ENCODE results near the gene PEMT.

The PEMT gene

DNA sequence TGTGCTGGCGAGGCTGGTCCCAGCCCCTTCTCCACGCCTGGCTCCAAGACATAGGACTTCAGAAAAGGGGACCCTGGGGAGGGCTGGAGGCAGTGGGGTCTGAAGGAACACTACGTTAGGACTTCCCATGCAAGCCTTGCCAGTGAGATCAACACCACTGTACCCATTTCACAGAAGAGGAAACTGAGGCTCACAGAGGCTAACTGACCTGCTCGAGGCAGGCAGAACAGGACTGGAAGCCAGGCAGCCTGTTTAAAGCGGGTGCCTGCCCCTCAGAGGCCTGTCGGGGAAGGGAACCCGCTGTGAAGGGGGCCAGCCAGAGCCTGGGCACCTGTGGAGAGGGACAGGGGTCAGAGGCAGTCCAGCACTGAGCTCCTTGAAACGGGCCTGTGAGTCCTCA lies 32.3 kb downstream of the PEMT start:
- H2AK5ac ChIP-seq (ENCODE audit: low read length) = no peak overlapping the region
- H3K23ac ChIP-seq (ENCODE audit: low read length) = no peak overlapping the region
- no peaks in the 10 kb centered on the region for H3K27me3 ChIP-seq (ENCODE audit: insufficient read depth, low read length)
- H3K79me2 ChIP-seq (ENCODE audit: control insufficient read depth, insufficient read depth, low read length, poor library complexity) = no peaks in the 10 kb centered on the region
- no CpG with 5 or more reads among the region's 8 CpGs for WGBS (ENCODE audit: extremely low coverage, insufficient coverage, insufficient read length)
- no peaks in the 10 kb centered on the region for H3K9me3 ChIP-seq (ENCODE audit: insufficient read depth, low read depth, low read length)
- H4K12ac ChIP-seq (ENCODE audit: low read depth, low read length) = no peak overlapping the region
- no peak overlapping the region for H3K4ac ChIP-seq (ENCODE audit: low read depth, low read length)
- H2AFZ ChIP-seq (ENCODE audit: insufficient read depth, low read length, poor library complexity) = no peak overlapping the region
- H3K79me1 ChIP-seq (ENCODE audit: low read length) = no peaks in the 10 kb centered on the region
- no peak overlapping the region for H4K91ac ChIP-seq (ENCODE audit: low read depth, low read length)
- DNase-seq = no peak
- no peak overlapping the region for H3K27ac ChIP-seq (ENCODE audit: low read depth, low read length)
- H2BK12ac ChIP-seq (ENCODE audit: low read length) = no peak overlapping the region
- H4K8ac ChIP-seq (ENCODE audit: low read depth, low read length) = no peak overlapping the region
- H2BK120ac ChIP-seq (ENCODE audit: insufficient read depth, low read length, poor library complexity) = no peak overlapping the region
- H3K36me3 ChIP-seq (ENCODE audit: control insufficient read depth in 1 of 2, insufficient read depth in 2 of 2, low read length in 2 of 2) = no peaks in the 10 kb centered on the region
- H3K14ac ChIP-seq (ENCODE audit: low read length) = no peak overlapping the region
- H3K4me2 ChIP-seq (ENCODE audit: low read length) = no peak overlapping the region
- H2BK5ac ChIP-seq (ENCODE audit: low read depth, low read length, poor library complexity) = no peak overlapping the region
- H3K4me1 ChIP-seq (ENCODE audit: control insufficient read depth in 1 of 2, insufficient read depth in 2 of 2, low read length in 2 of 2) = no peaks in the 10 kb centered on the region
- H3K4me3 ChIP-seq (ENCODE audit: low read depth, low read length) = no peak overlapping the region
- H3K9ac ChIP-seq (ENCODE audit: low read length) = no peak overlapping the region
- no peak overlapping the region for H3K18ac ChIP-seq (ENCODE audit: low read length)

DNA sequence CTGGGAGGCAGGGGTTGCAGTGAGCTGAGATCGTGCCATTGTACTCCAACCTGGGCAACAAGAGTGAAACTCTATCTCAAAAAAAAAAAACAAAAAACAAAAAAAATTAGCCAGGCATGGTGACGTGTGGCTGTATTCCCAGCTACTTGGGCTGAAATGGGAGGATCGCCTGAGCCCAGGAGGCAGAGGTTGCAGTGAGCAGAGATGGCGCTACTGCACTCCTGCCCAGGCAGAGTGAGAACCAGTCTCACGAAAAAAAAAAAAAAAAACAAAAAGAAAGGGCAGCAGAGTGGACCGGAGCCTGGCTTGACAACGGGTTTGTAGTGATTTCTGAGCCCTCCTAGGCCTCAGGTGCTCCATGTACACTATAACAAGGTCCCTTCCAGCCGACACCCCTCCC lies 33.1 kb downstream of the PEMT start:
- DNase-seq = no peak
- Histone ChIP-seq H3K4ac (ENCODE audit: low read depth, low read length) (no peak overlapping the region), H4K8ac (ENCODE audit: low read depth, low read length) (no peak overlapping the region), H3K79me2 (ENCODE audit: control insufficient read depth, insufficient read depth, low read length, poor library complexity) (no peaks in the 10 kb centered on the region), H2AK5ac (ENCODE audit: low read length) (no peak overlapping the region), H2BK12ac (ENCODE audit: low read length) (no peak overlapping the region), H3K23ac (ENCODE audit: low read length) (no peak overlapping the region), H3K14ac (ENCODE audit: low read length) (no peak overlapping the region), H3K9ac (ENCODE audit: low read length) (no peak overlapping the region), H2AFZ (ENCODE audit: insufficient read depth, low read length, poor library complexity) (no peak overlapping the region), H2BK5ac (ENCODE audit: low read depth, low read length, poor library complexity) (no peak overlapping the region), H3K18ac (ENCODE audit: low read length) (no peak overlapping the region), H3K27ac (ENCODE audit: low read depth, low read length) (no peak overlapping the region), H3K4me3 (ENCODE audit: low read depth, low read length) (no peak overlapping the region), H3K36me3 (ENCODE audit: control insufficient read depth in 1 of 2, insufficient read depth in 2 of 2, low read length in 2 of 2) (no peaks in the 10 kb centered on the region), H4K91ac (ENCODE audit: low read depth, low read length) (no peak overlapping the region), H3K4me1 (ENCODE audit: control insufficient read depth in 1 of 2, insufficient read depth in 2 of 2, low read length in 2 of 2) (no peaks in the 10 kb centered on the region), H4K12ac (ENCODE audit: low read depth, low read length) (no peak overlapping the region), H3K9me3 (ENCODE audit: insufficient read depth, low read depth, low read length) (no peaks in the 10 kb centered on the region), H2BK120ac (ENCODE audit: insufficient read depth, low read length, poor library complexity) (no peak overlapping the region), H3K4me2 (ENCODE audit: low read length) (no peak overlapping the region), H3K79me1 (ENCODE audit: low read length) (no peaks in the 10 kb centered on the region), H3K27me3 (ENCODE audit: insufficient read depth, low read length) (no peaks in the 10 kb centered on the region)
- WGBS (ENCODE audit: extremely low coverage, insufficient coverage, insufficient read length) = no CpG with 5 or more reads among the region's 8 CpGs

DNA sequence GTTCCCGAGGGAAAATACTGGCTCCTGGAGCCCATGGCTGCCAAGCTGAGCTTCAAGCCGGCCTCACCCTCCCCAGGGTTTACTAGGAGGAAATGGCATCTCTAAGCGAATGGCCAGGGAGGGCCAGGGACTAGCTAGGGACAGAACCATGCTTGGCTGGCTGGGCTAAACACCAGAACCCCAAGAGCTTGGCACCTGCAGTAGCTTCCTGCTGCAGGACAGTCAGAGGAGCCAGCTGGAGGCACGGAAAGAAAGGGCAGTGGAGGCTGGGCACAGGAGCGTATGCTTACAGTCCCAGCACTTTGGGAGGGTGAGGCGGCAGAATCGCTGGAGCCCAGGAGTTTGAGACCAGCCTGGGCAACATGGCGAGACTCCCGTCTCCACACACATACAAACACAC lies 33.7 kb downstream of the PEMT start:
- Histone ChIP-seq H3K14ac (ENCODE audit: low read length) (no peak overlapping the region), H4K91ac (ENCODE audit: low read depth, low read length) (no peak overlapping the region), H3K18ac (ENCODE audit: low read length) (no peak overlapping the region), H2BK5ac (ENCODE audit: low read depth, low read length, poor library complexity) (no peak overlapping the region), H3K27ac (ENCODE audit: low read depth, low read length) (no peak overlapping the region), H2AK5ac (ENCODE audit: low read length) (no peak overlapping the region), H4K8ac (ENCODE audit: low read depth, low read length) (no peak overlapping the region), H3K4me1 (ENCODE audit: control insufficient read depth in 1 of 2, insufficient read depth in 2 of 2, low read length in 2 of 2) (no peaks in the 10 kb centered on the region), H4K12ac (ENCODE audit: low read depth, low read length) (no peak overlapping the region), H3K4ac (ENCODE audit: low read depth, low read length) (no peak overlapping the region), H3K27me3 (ENCODE audit: insufficient read depth, low read length) (no peaks in the 10 kb centered on the region), H2AFZ (ENCODE audit: insufficient read depth, low read length, poor library complexity) (no peak overlapping the region), H3K79me1 (ENCODE audit: low read length) (no peaks in the 10 kb centered on the region), H2BK12ac (ENCODE audit: low read length) (no peak overlapping the region), H3K4me2 (ENCODE audit: low read length) (no peak overlapping the region), H3K23ac (ENCODE audit: low read length) (no peak overlapping the region), H2BK120ac (ENCODE audit: insufficient read depth, low read length, poor library complexity) (no peak overlapping the region), H3K79me2 (ENCODE audit: control insufficient read depth, insufficient read depth, low read length, poor library complexity) (no peaks in the 10 kb centered on the region), H3K9ac (ENCODE audit: low read length) (no peak overlapping the region), H3K4me3 (ENCODE audit: low read depth, low read length) (no peak overlapping the region), H3K36me3 (ENCODE audit: control insufficient read depth in 1 of 2, insufficient read depth in 2 of 2, low read length in 2 of 2) (no peaks in the 10 kb centered on the region), H3K9me3 (ENCODE audit: insufficient read depth, low read depth, low read length) (no peaks in the 10 kb centered on the region)
- WGBS (ENCODE audit: extremely low coverage, insufficient coverage, insufficient read length) = no CpG with 5 or more reads among the region's 9 CpGs
- DNase-seq = no peak

DNA sequence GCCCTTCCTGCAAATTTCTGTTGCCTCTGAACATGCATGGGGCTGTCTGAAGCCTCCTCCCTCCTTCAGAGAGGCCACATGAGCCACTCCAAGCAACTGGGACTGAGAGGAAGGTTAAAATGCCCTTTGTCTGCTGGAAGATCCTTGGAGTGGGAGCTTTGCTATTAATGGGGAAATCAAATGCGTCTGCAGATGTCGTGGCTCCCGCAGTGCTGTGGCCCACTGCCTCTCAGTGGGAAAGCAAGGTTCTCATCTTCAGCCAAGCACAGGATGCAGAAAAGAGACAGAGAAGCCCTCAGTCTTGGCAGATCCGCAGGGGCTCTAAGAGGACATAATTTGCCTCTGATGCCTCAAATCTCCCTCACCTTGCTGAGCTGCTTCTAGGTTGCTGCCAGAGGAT lies 34.8 kb downstream of the PEMT start:
- Histone ChIP-seq H3K9ac (ENCODE audit: low read length) (no peak overlapping the region), H3K79me1 (ENCODE audit: low read length) (no peaks in the 10 kb centered on the region), H3K14ac (ENCODE audit: low read length) (no peak overlapping the region), H4K12ac (ENCODE audit: low read depth, low read length) (no peak overlapping the region), H3K9me3 (ENCODE audit: insufficient read depth, low read depth, low read length) (no peaks in the 10 kb centered on the region), H3K27ac (ENCODE audit: low read depth, low read length) (no peak overlapping the region), H4K8ac (ENCODE audit: low read depth, low read length) (no peak overlapping the region), H2BK120ac (ENCODE audit: insufficient read depth, low read length, poor library complexity) (no peak overlapping the region), H4K91ac (ENCODE audit: low read depth, low read length) (no peak overlapping the region), H2BK5ac (ENCODE audit: low read depth, low read length, poor library complexity) (no peak overlapping the region), H3K4ac (ENCODE audit: low read depth, low read length) (no peak overlapping the region), H3K27me3 (ENCODE audit: insufficient read depth, low read length) (no peaks in the 10 kb centered on the region), H3K4me2 (ENCODE audit: low read length) (no peak overlapping the region), H3K79me2 (ENCODE audit: control insufficient read depth, insufficient read depth, low read length, poor library complexity) (no peaks in the 10 kb centered on the region), H3K23ac (ENCODE audit: low read length) (no peak overlapping the region), H3K4me3 (ENCODE audit: low read depth, low read length) (no peak overlapping the region), H2AK5ac (ENCODE audit: low read length) (no peak overlapping the region), H3K18ac (ENCODE audit: low read length) (no peak overlapping the region), H3K4me1 (ENCODE audit: control insufficient read depth in 1 of 2, insufficient read depth in 2 of 2, low read length in 2 of 2) (no peaks in the 10 kb centered on the region), H2BK12ac (ENCODE audit: low read length) (no peak overlapping the region), H3K36me3 (ENCODE audit: control insufficient read depth in 1 of 2, insufficient read depth in 2 of 2, low read length in 2 of 2) (no peaks in the 10 kb centered on the region), H2AFZ (ENCODE audit: insufficient read depth, low read length, poor library complexity) (no peak overlapping the region)
- no peak for DNase-seq
- WGBS (ENCODE audit: extremely low coverage, insufficient coverage, insufficient read length) = no CpG with 5 or more reads among the region's 4 CpGs
